Suprapubic skin (tissue), 3 donors: ENCODE data around the gene ABCA13.

Experiments
- CTCF ChIP-seq, 2 donors: fragments of 200-600 bp in 1 of 2; fragments of 450-650 bp in 1 of 2; sonication (generic) in 1 of 2; IDR thresholded peaks; one replicate each; pipeline ENCODE4 v1.5.1; 2016 to 2019; ENCODE audit warnings: antibody characterized with exemption in 2 of 2, mild to moderate bottlenecking in 1 of 2, moderate library complexity in 1 of 2
- EP300 ChIP-seq: sonication (generic); formaldehyde crosslinking; IDR thresholded peaks from one replicate; pipeline ENCODE4 v1.6.1; 2017; ENCODE audit warnings: antibody characterized with exemption
- POLR2A ChIP-seq, 2 donors: fragments of 450-650 bp; IDR thresholded peaks; one replicate each; pipeline ENCODE4 v1.6.1; 2017; ENCODE audit warnings: antibody characterized with exemption in 2 of 2, mild to moderate bottlenecking in 2 of 2, moderate library complexity in 2 of 2

GRCh38 chr7:48150086-48150485 is 21.2 kb upstream of the ABCA13 start:
- TF ChIP-seq EP300 = no peak
- no peak for TF ChIP-seq CTCF (IDR thresholded peaks at IDR 0.05)
- TF ChIP-seq POLR2A (IDR thresholded peaks at IDR 0.05) = no peak
